SK-N-SH (cell line): ENCODE measurements around the gene PNPLA2. TPM values are rescaled to one million over a fixed set of nuclear protein-coding genes. Genes with fewer than 3 reads are reported as not detected.
A peak's percentile ranks its signal among the peaks of the same experiment; 100 is the strongest.

Experiments used
- CTCF ChIA-PET: fragments of 300-600, 350-600 bp; formaldehyde crosslinking; extraction: SDS; loops from one replicate; lab custom pipeline; 2021; lab: Yijun Ruan, JAX
- POLR2A ChIA-PET: fragments of 350-600 bp; sonication (Branson Sonifier 250); formaldehyde crosslinking; extraction: SDS; loops from one replicate; lab custom pipeline; 2020; ENCODE audit warnings: antibody characterized with exemption, inconsistent platforms; lab: Yijun Ruan, JAX
- DNase-seq: peaks from one replicate; pipeline ENCODE4 v3.0.0; 2012
- H2AFZ ChIP-seq: fragments of 200-600 bp; sonication (generic); 2 replicates; pipeline ENCODE4 v1.8.1; 2016; ENCODE audit warnings: antibody characterized with exemption, mild to moderate bottlenecking, low read depth
- H3F3A ChIP-seq: fragments of 200-600 bp; sonication (generic); replicated peaks from 2 replicates; pipeline ENCODE3; 2016; ENCODE audit warnings: antibody characterized with exemption, mild to moderate bottlenecking; ENCODE audit not compliant: insufficient read depth
- H3K27ac ChIP-seq, 2 experiments: fragments of 200-500 bp in 1 of 2; fragments of 200-600 bp in 1 of 2; sonication (Bioruptor generic) in 1 of 2; sonication (generic), shearing (Covaris generic) in 1 of 2; 2 replicates each; pipeline versions ENCODE4 v1.5.1 to v1.6.1; 2014 to 2016; ENCODE audit warnings: low read depth in 2 of 2, inconsistent platforms in 1 of 2, low read length in 1 of 2, mild to moderate bottlenecking in 1 of 2, mixed read lengths in 1 of 2
- H3K27me3 ChIP-seq: fragments of 200-600 bp; sonication (generic), shearing (Covaris generic); 2 replicates; pipeline ENCODE4 v1.6.1; 2016; ENCODE audit warnings: mixed run types; ENCODE audit not compliant: insufficient read depth
- H3K36me3 ChIP-seq, 2 experiments: fragments of 200-500 bp in 1 of 2; fragments of 200-600 bp in 1 of 2; sonication (Bioruptor generic) in 1 of 2; sonication (generic) in 1 of 2; replicated peaks in 1 of 2; 2 replicates each; pipeline versions ENCODE3 to v1.5.1; 2014 to 2016; ENCODE audit warnings: low read length in 1 of 2, mild to moderate bottlenecking in 1 of 2; ENCODE audit not compliant: insufficient read depth in 2 of 2, control insufficient read depth in 1 of 2
- H3K4me1 ChIP-seq, 2 experiments: fragments of 200-500 bp in 1 of 2; fragments of 200-600 bp in 1 of 2; sonication (Bioruptor generic) in 1 of 2; sonication (generic), shearing (Covaris generic) in 1 of 2; 2 replicates each; pipeline versions ENCODE4 v1.5.1 to v1.6.1; 2014 to 2016; ENCODE audit warnings: low read depth in 1 of 2, low read length in 1 of 2, mixed run types in 1 of 2; ENCODE audit not compliant: insufficient read depth in 2 of 2, control insufficient read depth in 1 of 2
- H3K4me2 ChIP-seq: fragments of 200-600 bp; sonication (generic), shearing (Covaris generic); 2 replicates; pipeline ENCODE4 v1.6.1; 2017; ENCODE audit warnings: mixed run types
- H3K4me3 ChIP-seq, 2 experiments: fragments of 200-500 bp in 1 of 2; fragments of 200-600 bp in 1 of 2; sonication (Bioruptor generic) in 1 of 2; sonication (generic), shearing (Covaris generic) in 1 of 2; 2 replicates each; pipeline versions ENCODE4 v1.5.1 to v1.8.1; 2014 to 2016; ENCODE audit warnings: low read depth in 2 of 2, inconsistent platforms in 1 of 2, low read length in 1 of 2, mild to moderate bottlenecking in 1 of 2, mixed read lengths in 1 of 2, moderate library complexity in 1 of 2
- H3K79me2 ChIP-seq: fragments of 200-600 bp; sonication (generic); 2 replicates; pipeline ENCODE4 v1.8.1; 2017; ENCODE audit warnings: mild to moderate bottlenecking; ENCODE audit not compliant: insufficient read depth
- H3K9ac ChIP-seq: fragments of 200-600 bp; sonication (generic); 2 replicates; pipeline ENCODE4 v1.6.1; 2017; ENCODE audit warnings: mixed run types
- H3K9me2 ChIP-seq: fragments of 200-600 bp; sonication (generic); 2 replicates; pipeline ENCODE4 v1.6.1; 2017; ENCODE audit warnings: mixed run types
- H3K9me3 ChIP-seq: fragments of 200-600 bp; sonication (generic); 2 replicates; pipeline ENCODE4 v1.6.1; 2017; ENCODE audit warnings: mixed run types, mild to moderate bottlenecking, moderate library complexity
- H4K20me1 ChIP-seq: fragments of 200-600 bp; sonication (generic); 2 replicates; pipeline ENCODE4 v1.6.1; 2017; ENCODE audit warnings: mild to moderate bottlenecking, mixed run types; ENCODE audit not compliant: insufficient read depth
- CTCF ChIP-seq: fragments of 200-600 bp; sonication (generic); IDR thresholded peaks from 2 replicates; pipeline ENCODE4 v1.6.1; 2017; ENCODE audit warnings: antibody characterized with exemption, mild to moderate bottlenecking, moderate library complexity
- EZH2phosphoT487 ChIP-seq: fragments of 200-600 bp; sonication (generic); IDR thresholded peaks from 2 replicates; pipeline ENCODE4 v1.6.1; 2017; ENCODE audit warnings: low read depth, mixed run types, mild to moderate bottlenecking, antibody characterized with exemption, moderate library complexity, borderline replicate concordance
- GABPA ChIP-seq: IDR thresholded peaks from 2 replicates; pipeline ENCODE4 v1.4.0; 2012; ENCODE audit warnings: low read depth, mild to moderate bottlenecking
- MAX ChIP-seq: IDR thresholded peaks from 2 replicates; pipeline ENCODE4 v1.4.0; 2012; ENCODE audit warnings: low read depth
- MEF2A ChIP-seq: IDR thresholded peaks from 2 replicates; pipeline ENCODE4 v1.4.0; 2012; ENCODE audit warnings: low read depth, borderline replicate concordance
- MXI1 ChIP-seq: IDR thresholded peaks from 2 replicates; pipeline ENCODE4 v1.6.1; 2012; ENCODE audit warnings: mild to moderate bottlenecking, low read depth, low read length, improper control_type of control experiment
- NFIC ChIP-seq: IDR thresholded peaks from 2 replicates; pipeline ENCODE4 v1.4.0; 2012; ENCODE audit warnings: borderline replicate concordance
- PBX3 ChIP-seq: IDR thresholded peaks from 2 replicates; pipeline ENCODE4; 2012
- RAD21 ChIP-seq: IDR thresholded peaks from 2 replicates; pipeline ENCODE4 v1.6.1; 2012; ENCODE audit warnings: mild to moderate bottlenecking, low read length
- RCOR1 ChIP-seq: fragments of 150-350 bp; IDR thresholded peaks from 2 replicates; pipeline ENCODE4 v1.6.1; 2017; ENCODE audit warnings: antibody characterized with exemption, low read length
- SIN3A ChIP-seq: IDR thresholded peaks from 2 replicates; pipeline ENCODE4 v1.6.1; 2012; ENCODE audit warnings: low read depth, mild to moderate bottlenecking, low read length, moderate library complexity, borderline replicate concordance
- TCF12 ChIP-seq: IDR thresholded peaks from 2 replicates; pipeline ENCODE4 v1.4.0; 2012
- TEAD4 ChIP-seq: IDR thresholded peaks from 2 replicates; pipeline ENCODE4 v1.4.0; 2012; ENCODE audit warnings: mild to moderate bottlenecking, borderline replicate concordance; ENCODE audit not compliant: insufficient read depth
- USF2 ChIP-seq: fragments of 150-350 bp; IDR thresholded peaks from 2 replicates; pipeline ENCODE4 v1.6.1; 2017; ENCODE audit warnings: antibody characterized with exemption, low read length, low read depth, borderline replicate concordance
- WGBS: methylation state at CpG from one replicate; pipeline ENCODE4 v1.1.6; 2017; ENCODE audit warnings: low lambda C conversion rate; 5-methylcytosine and 5-hydroxymethylcytosine counted together
- polyA plus RNA-seq, 3 experiments: library from polyadenylated mRNA; depleted of rRNA; stranded (reverse); fragments of >200 nt; gene quantifications; 2 replicates each; pipeline ENCODE4 v1.2.3, GENCODE V29; 2012

The PNPLA2 gene
- polyA plus RNA-seq, 1 of the 3 experiments (the other 2 are of a cell fraction), result 60.3 TPM

- POLR2A ChIA-PET, result interaction anchor here (0.9 to 2.8 kb wide), 6 partner anchors 10 to 78 kb away, joined by 3 to 18 read pairs (median 4); partner anchors contain the start of gene CEND1
- peak overlapping the region; percentile 98 for H3K4me2 ChIP-seq
Measured at GRCh38 chr11:776561-777287, 42.0 kb upstream of the PNPLA2 start.

More at GRCh38 chr11:776561-777287, 42.0 kb upstream of the PNPLA2 start:
- Histone ChIP-seq H3K27ac (peak overlapping the region; percentile 22 to 83; a peak in 3 of 4 replicates), H2AFZ (no peak overlapping the region), H4K20me1 (peaks cover 44% of the 10 kb centered on the region), H3K36me3 (peaks cover 0 to 29% of the 10 kb centered on the region in 2 experiments), H3K9me2 (no peaks in the 10 kb centered on the region), H3K79me2 (peaks cover 73% of the 10 kb centered on the region), H3K27me3 (no peaks in the 10 kb centered on the region), H3K9ac (peak overlapping the region; percentile 87), H3F3A (no peaks in the 10 kb centered on the region), H3K4me1 (peaks cover 11 to 19% of the 10 kb centered on the region in 2 experiments; a peak in 2 of 4 replicates), H3K4me3 (peak overlapping the region; percentile 85 to 87), H3K9me3 (no peaks in the 10 kb centered on the region)
- WGBS, result 0% methylated on average over 20 of the region's 65 CpGs
- CTCF ChIA-PET, result interaction anchor here (1.1 to 3.1 kb wide), 5 partner anchors 9 to 81 kb away, joined by 3 to 31 read pairs (median 4); partner anchors contain the start of genes DEAF1, TALDO1 and TMEM80
- DNase-seq, result peak; percentile 98
- TF ChIP-seq NFIC (no peak), TCF12 (no peak), MAX (peak; percentile 64), RAD21 (no peak), PBX3 (no peak), MXI1 (peak; percentile 15; the same call in 1 of the 2 replicates), EZH2phosphoT487 (no peak), USF2 (no peak), CTCF (no peak), GABPA (no peak), SIN3A (no peak), RCOR1 (no peak), TEAD4 (no peak), MEF2A (no peak)
